ENCODE results near the gene HS2ST1. TPM values are rescaled to one million over a fixed set of nuclear protein-coding genes. Genes with fewer than 3 reads are reported as not detected.
"Not testable (repeated sequence)": the region's sequence is repeated elsewhere in the genome, so short reads cannot be mapped to it uniquely, and the experiment has no call there.

HS2ST1 gene
- 9.6 and 18.7 TPM in 2 replicates for total RNA-seq (2014; rRNA removed; shearing (Covaris generic); ENCODE audit: low replicate concordance)

- peaks cover 30% of the 10 kb centered on the region for H4K20me1 ChIP-seq (ENCODE audit: insufficient read depth, low read depth, low read length)
- H3K27ac ChIP-seq (ENCODE audit: low read length) = peak within 1 kb of the TSS; percentile 76
- no peak for DNase-seq
- peaks cover 26% of the 10 kb centered on the region for H3K4me1 ChIP-seq (ENCODE audit: low read length)
- H3K9me3 ChIP-seq (ENCODE audit: low read length) = no peaks in the 10 kb centered on the region
- peaks cover 12% of the 10 kb centered on the region for H3K36me3 ChIP-seq (ENCODE audit: insufficient read depth, low read length)
- H3K79me2 ChIP-seq (ENCODE audit: low read length) = peaks cover 88% of the 10 kb centered on the region
- peak within 1 kb of the TSS; percentile 85 for H3K4me3 ChIP-seq (ENCODE audit: low read length)
- H3K27me3 ChIP-seq (ENCODE audit: low read length) = no peaks in the 10 kb centered on the region
- H3K9ac ChIP-seq (ENCODE audit: low read length) = peak within 1 kb of the TSS; percentile 87
- peak within 1 kb of the TSS; percentile 92 for H3K4me2 ChIP-seq (ENCODE audit: low read depth, low read length, poor library complexity, severe bottlenecking)
- no peaks in the 10 kb centered on the region for H3K9me2 ChIP-seq (replicated peaks; ENCODE audit: insufficient read depth, low read length)
- peak within 1 kb of the TSS; percentile 55; the same call in 1 of the 2 replicates for H2AFZ ChIP-seq (ENCODE audit: low read length)
Measured at GRCh38 chr1:86914601-86914997, at the start of gene HS2ST1. HS2ST1 (plus strand) TSS chr1:86914635.

- no peak overlapping the region for H3K4me2 ChIP-seq (ENCODE audit: low read depth, low read length, poor library complexity, severe bottlenecking)
- no peaks in the 10 kb centered on the region for H4K20me1 ChIP-seq (ENCODE audit: insufficient read depth, low read depth, low read length)
- no peaks in the 10 kb centered on the region for H3K9me2 ChIP-seq (replicated peaks; ENCODE audit: insufficient read depth, low read length)
- H3K27ac ChIP-seq (ENCODE audit: low read length) = no peak overlapping the region
- H3K4me3 ChIP-seq (ENCODE audit: low read length) = no peak overlapping the region
- no peaks in the 10 kb centered on the region for H3K9me3 ChIP-seq (ENCODE audit: low read length)
- H2AFZ ChIP-seq (ENCODE audit: low read length) = no peak overlapping the region
- peaks cover 11% of the 10 kb centered on the region; the same call in 1 of the 2 replicates for H3K36me3 ChIP-seq (ENCODE audit: insufficient read depth, low read length)
- peaks cover 47% of the 10 kb centered on the region for H3K79me2 ChIP-seq (ENCODE audit: low read length)
- no peaks in the 10 kb centered on the region; the same call in 1 of the 2 replicates for H3K4me1 ChIP-seq (ENCODE audit: low read length)
- no peak for DNase-seq
- no peak overlapping the region for H3K9ac ChIP-seq (ENCODE audit: low read length)
- H3K27me3 ChIP-seq (ENCODE audit: low read length) = no peaks in the 10 kb centered on the region
Measured at GRCh38 chr1:86865973-86866637, 48.3 kb upstream of the HS2ST1 start.

GRCh38 chr1:86866665-86867064, 47.8 kb upstream of the HS2ST1 start:
- Histone ChIP-seq H3K4me1 (ENCODE audit: low read length) (no peaks in the 10 kb centered on the region; the same call in 1 of the 2 replicates), H3K36me3 (ENCODE audit: insufficient read depth, low read length) (peaks cover 11% of the 10 kb centered on the region; the same call in 1 of the 2 replicates), H3K9me3 (ENCODE audit: low read length) (no peaks in the 10 kb centered on the region), H3K4me2 (ENCODE audit: low read depth, low read length, poor library complexity, severe bottlenecking) (no peak overlapping the region), H3K27ac (ENCODE audit: low read length) (no peak overlapping the region), H3K9ac (ENCODE audit: low read length) (no peak overlapping the region), H3K27me3 (ENCODE audit: low read length) (no peaks in the 10 kb centered on the region), H3K9me2 (replicated peaks; ENCODE audit: insufficient read depth, low read length) (no peaks in the 10 kb centered on the region), H3K4me3 (ENCODE audit: low read length) (no peak overlapping the region), H3K79me2 (ENCODE audit: low read length) (peaks cover 49% of the 10 kb centered on the region), H4K20me1 (ENCODE audit: insufficient read depth, low read depth, low read length) (no peaks in the 10 kb centered on the region), H2AFZ (ENCODE audit: low read length) (no peak overlapping the region)
- no peak for DNase-seq

- not testable (repeated sequence) for H4K20me1 ChIP-seq (ENCODE audit: insufficient read depth, low read depth, low read length); H2AFZ ChIP-seq (ENCODE audit: low read length); H3K9me3 ChIP-seq (ENCODE audit: low read length); H3K4me3 ChIP-seq (ENCODE audit: low read length); H3K9ac ChIP-seq (ENCODE audit: low read length); H3K9me2 ChIP-seq (replicated peaks; ENCODE audit: insufficient read depth, low read length); H3K27ac ChIP-seq (ENCODE audit: low read length); H3K4me2 ChIP-seq (ENCODE audit: low read depth, low read length, poor library complexity, severe bottlenecking); H3K27me3 ChIP-seq (ENCODE audit: low read length); H3K4me1 ChIP-seq (ENCODE audit: low read length); DNase-seq
- Histone ChIP-seq H3K79me2 (ENCODE audit: low read length) (peaks cover 53% of the 10 kb centered on the region), H3K36me3 (ENCODE audit: insufficient read depth, low read length) (peaks cover 11% of the 10 kb centered on the region; the same call in 1 of the 2 replicates)
Measured at GRCh38 chr1:86867278-86867677, 47.2 kb upstream of the HS2ST1 start.

GRCh38 chr1:86868477-86868876, 46.0 kb upstream of the HS2ST1 start:
- Histone ChIP-seq H3K79me2 (ENCODE audit: low read length) (peaks cover 56% of the 10 kb centered on the region), H3K27me3 (ENCODE audit: low read length) (no peaks in the 10 kb centered on the region), H4K20me1 (ENCODE audit: insufficient read depth, low read depth, low read length) (no peaks in the 10 kb centered on the region), H3K9me2 (replicated peaks; ENCODE audit: insufficient read depth, low read length) (no peaks in the 10 kb centered on the region), H3K4me2 (ENCODE audit: low read depth, low read length, poor library complexity, severe bottlenecking) (no peak overlapping the region), H2AFZ (ENCODE audit: low read length) (no peak overlapping the region), H3K27ac (ENCODE audit: low read length) (no peak overlapping the region), H3K9me3 (ENCODE audit: low read length) (no peaks in the 10 kb centered on the region), H3K4me3 (ENCODE audit: low read length) (no peak overlapping the region), H3K9ac (ENCODE audit: low read length) (no peak overlapping the region), H3K4me1 (ENCODE audit: low read length) (no peaks in the 10 kb centered on the region; the same call in 1 of the 2 replicates), H3K36me3 (ENCODE audit: insufficient read depth, low read length) (peaks cover 5% of the 10 kb centered on the region; the same call in 1 of the 2 replicates)
- no peak for DNase-seq

GRCh38 chr1:86871001-86871400, 43.4 kb upstream of the HS2ST1 start:
- H3K79me2 ChIP-seq (ENCODE audit: low read length) = peaks cover 65% of the 10 kb centered on the region
- H3K4me1 ChIP-seq (ENCODE audit: low read length) = no peaks in the 10 kb centered on the region; the same call in 1 of the 2 replicates
- H3K4me3 ChIP-seq (ENCODE audit: low read length) = no peak overlapping the region
- H2AFZ ChIP-seq (ENCODE audit: low read length) = no peak overlapping the region
- no peaks in the 10 kb centered on the region for H3K27me3 ChIP-seq (ENCODE audit: low read length)
- H3K9me3 ChIP-seq (ENCODE audit: low read length) = no peaks in the 10 kb centered on the region
- no peak for DNase-seq
- H4K20me1 ChIP-seq (ENCODE audit: insufficient read depth, low read depth, low read length) = no peaks in the 10 kb centered on the region
- no peak overlapping the region for H3K9ac ChIP-seq (ENCODE audit: low read length)
- peaks cover 4% of the 10 kb centered on the region; the same call in 1 of the 2 replicates for H3K36me3 ChIP-seq (ENCODE audit: insufficient read depth, low read length)
- H3K4me2 ChIP-seq (ENCODE audit: low read depth, low read length, poor library complexity, severe bottlenecking) = no peak overlapping the region
- H3K9me2 ChIP-seq (replicated peaks; ENCODE audit: insufficient read depth, low read length) = no peaks in the 10 kb centered on the region
- no peak overlapping the region for H3K27ac ChIP-seq (ENCODE audit: low read length)

GRCh38 chr1:86872086-86872485, 42.3 kb upstream of the HS2ST1 start:
- Histone ChIP-seq H3K9ac (ENCODE audit: low read length) (no peak overlapping the region), H3K4me3 (ENCODE audit: low read length) (no peak overlapping the region), H3K27ac (ENCODE audit: low read length) (no peak overlapping the region), H3K36me3 (ENCODE audit: insufficient read depth, low read length) (peaks cover 11% of the 10 kb centered on the region; the same call in 1 of the 2 replicates), H2AFZ (ENCODE audit: low read length) (no peak overlapping the region), H4K20me1 (ENCODE audit: insufficient read depth, low read depth, low read length) (no peaks in the 10 kb centered on the region), H3K9me2 (replicated peaks; ENCODE audit: insufficient read depth, low read length) (no peaks in the 10 kb centered on the region), H3K4me2 (ENCODE audit: low read depth, low read length, poor library complexity, severe bottlenecking) (no peak overlapping the region), H3K79me2 (ENCODE audit: low read length) (peaks cover 59% of the 10 kb centered on the region), H3K4me1 (ENCODE audit: low read length) (no peaks in the 10 kb centered on the region; the same call in 1 of the 2 replicates), H3K9me3 (ENCODE audit: low read length) (no peaks in the 10 kb centered on the region), H3K27me3 (ENCODE audit: low read length) (no peaks in the 10 kb centered on the region)
- no peak for DNase-seq

- H3K36me3 ChIP-seq (ENCODE audit: insufficient read depth, low read length) = peaks cover 20% of the 10 kb centered on the region; the same call in 1 of the 2 replicates
- no peaks in the 10 kb centered on the region for H3K9me3 ChIP-seq (ENCODE audit: low read length)
- H3K9ac ChIP-seq (ENCODE audit: low read length) = no peak overlapping the region
- H3K27me3 ChIP-seq (ENCODE audit: low read length) = no peaks in the 10 kb centered on the region
- no peak overlapping the region for H3K4me2 ChIP-seq (ENCODE audit: low read depth, low read length, poor library complexity, severe bottlenecking)
- no peak overlapping the region for H2AFZ ChIP-seq (ENCODE audit: low read length)
- no peaks in the 10 kb centered on the region; the same call in 1 of the 2 replicates for H3K4me1 ChIP-seq (ENCODE audit: low read length)
- peak; percentile 35 for DNase-seq
- no peak overlapping the region for H3K27ac ChIP-seq (ENCODE audit: low read length)
- no peaks in the 10 kb centered on the region for H4K20me1 ChIP-seq (ENCODE audit: insufficient read depth, low read depth, low read length)
- no peaks in the 10 kb centered on the region for H3K9me2 ChIP-seq (replicated peaks; ENCODE audit: insufficient read depth, low read length)
- peaks cover 51% of the 10 kb centered on the region for H3K79me2 ChIP-seq (ENCODE audit: low read length)
- H3K4me3 ChIP-seq (ENCODE audit: low read length) = no peak overlapping the region
Measured at GRCh38 chr1:86875722-86876121, 38.7 kb upstream of the HS2ST1 start.

Measured in Karpas-422 (cell line).